HG02870 (cell line): ENCODE measurements around the gene ZNF521.
A peak's percentile ranks its signal among the peaks of the same experiment; 100 is the strongest.

ENCODE experiments used
- ATAC-seq: cut with Tn5 transposase; IDR thresholded peaks from one replicate; pipeline ENCODE4 v1.9.1; 2021; ENCODE audit warnings: mild to moderate bottlenecking, moderate library complexity; ENCODE audit not compliant: unreplicated experiment

Gene ZNF521

GRCh38 chr18:25175558-25176517 is 176.1 kb downstream of the ZNF521 start:
- no peak for ATAC-seq

DNA sequence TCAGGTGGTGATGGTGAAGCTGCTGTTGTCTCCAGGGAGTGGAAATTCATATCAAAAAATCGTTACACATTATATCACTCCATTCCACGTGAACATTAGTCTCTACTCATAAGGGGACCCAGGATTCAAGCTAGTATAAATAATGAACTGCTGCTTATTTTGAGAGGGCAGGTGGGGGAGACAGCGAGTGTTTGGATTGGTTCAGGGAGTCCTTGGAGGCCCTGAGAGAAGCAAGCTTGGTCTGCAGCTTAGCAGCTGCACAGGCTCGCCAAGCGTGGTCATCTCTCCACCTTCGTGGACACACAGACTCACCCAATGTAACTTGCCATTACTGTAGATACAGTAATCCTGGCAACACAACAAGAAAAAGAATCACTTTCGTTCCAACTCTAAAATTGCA is 177.6 kb downstream of the ZNF521 start:
- ATAC-seq = no peak

DNA sequence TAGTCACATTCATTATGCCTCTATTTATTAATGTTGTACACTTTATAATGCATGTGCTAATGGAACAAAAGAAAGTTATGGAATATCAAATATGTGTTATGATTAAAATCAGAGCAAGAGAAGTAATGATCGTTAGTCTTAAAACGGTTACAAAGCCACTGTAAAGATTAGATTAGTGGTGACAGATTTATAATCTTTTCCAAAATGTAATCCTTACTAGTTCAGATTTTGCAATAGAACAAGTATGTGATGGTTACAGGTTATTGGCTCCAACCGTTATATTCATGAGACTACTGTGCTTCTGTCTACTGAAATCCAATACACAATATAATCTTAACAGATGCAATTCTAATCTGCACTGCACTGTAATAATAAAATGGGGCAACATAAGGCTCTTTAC is 180.6 kb downstream of the ZNF521 start:
- no peak for ATAC-seq

- ATAC-seq = no peak
Observed at GRCh38 chr18:25170402-25170801, 181.6 kb downstream of the ZNF521 start.

DNA sequence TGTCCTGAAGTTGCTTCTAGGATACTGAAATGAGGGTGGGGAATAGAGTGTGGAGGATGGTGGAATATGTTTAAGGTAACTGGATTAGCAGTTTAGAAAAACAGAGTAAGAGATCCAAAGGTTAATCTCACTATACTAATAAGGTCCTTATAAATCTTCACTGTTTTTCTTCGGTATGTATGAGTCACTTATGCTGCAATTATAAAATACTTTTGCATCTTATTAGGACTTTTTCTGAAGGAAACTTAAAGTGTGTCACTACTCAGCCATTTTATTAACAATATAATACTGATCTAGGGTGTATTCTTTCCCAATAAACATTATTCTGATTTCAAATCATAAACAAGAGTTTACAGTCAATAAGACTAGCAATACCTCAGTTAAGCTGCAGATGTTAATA is 182.3 kb downstream of the ZNF521 start:
- ATAC-seq = no peak

DNA sequence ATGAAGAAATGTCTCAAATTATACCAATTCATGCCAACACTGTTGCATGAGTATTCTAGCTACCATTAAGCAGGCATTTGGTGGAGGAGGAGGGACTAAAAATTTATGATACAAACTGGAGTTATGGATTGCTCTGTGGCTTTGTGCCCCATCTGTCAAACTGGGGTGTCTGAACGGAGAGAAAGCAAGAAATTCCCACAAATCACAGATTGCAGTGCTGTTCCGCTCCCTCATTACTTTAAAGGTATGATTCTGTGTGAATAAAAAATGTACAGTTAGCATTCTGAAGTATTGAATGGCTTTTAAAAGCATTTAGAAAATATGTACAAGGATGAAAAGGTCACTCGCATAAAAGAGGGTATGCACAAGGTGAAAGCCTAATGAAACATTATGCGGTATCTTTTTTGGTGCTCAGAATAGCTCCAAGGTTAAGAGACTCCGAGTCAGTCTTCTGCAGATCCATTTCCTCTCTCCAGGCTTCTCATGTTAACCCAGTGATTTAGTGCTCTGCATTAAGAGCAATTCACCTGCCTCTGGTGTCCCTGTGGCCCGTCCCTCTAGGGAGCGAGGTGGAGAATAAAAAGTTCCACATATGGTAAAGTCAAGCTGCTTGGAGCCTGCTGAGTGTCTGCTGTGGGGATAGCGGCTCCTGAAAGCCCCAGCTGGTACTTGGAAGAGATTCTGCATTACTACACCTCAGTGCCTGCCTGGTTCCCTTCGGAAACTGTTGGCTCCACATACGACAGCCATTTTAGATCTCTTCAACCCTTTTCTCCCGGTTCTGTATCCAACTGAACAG is 184.2 kb downstream of the ZNF521 start:
- ATAC-seq = no peak

DNA sequence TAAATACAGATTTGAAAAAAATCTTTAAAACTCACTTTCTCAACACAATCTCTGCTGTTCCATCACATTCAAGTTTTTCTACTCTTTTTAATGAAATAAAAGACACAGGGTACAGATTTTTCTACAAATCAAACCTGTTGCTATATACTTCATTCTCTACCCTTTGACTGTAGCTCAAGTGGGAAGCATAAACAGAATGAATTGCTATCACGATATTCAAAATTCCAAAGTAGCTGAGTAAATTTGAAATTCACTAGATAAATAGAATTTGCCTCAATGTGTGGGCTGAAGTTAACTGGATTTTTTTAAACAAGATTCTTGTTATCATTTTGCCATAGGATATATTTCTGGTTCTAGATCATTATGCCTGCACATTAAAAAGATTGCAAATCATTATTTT is 185.9 kb downstream of the ZNF521 start:
- ATAC-seq = no peak

DNA sequence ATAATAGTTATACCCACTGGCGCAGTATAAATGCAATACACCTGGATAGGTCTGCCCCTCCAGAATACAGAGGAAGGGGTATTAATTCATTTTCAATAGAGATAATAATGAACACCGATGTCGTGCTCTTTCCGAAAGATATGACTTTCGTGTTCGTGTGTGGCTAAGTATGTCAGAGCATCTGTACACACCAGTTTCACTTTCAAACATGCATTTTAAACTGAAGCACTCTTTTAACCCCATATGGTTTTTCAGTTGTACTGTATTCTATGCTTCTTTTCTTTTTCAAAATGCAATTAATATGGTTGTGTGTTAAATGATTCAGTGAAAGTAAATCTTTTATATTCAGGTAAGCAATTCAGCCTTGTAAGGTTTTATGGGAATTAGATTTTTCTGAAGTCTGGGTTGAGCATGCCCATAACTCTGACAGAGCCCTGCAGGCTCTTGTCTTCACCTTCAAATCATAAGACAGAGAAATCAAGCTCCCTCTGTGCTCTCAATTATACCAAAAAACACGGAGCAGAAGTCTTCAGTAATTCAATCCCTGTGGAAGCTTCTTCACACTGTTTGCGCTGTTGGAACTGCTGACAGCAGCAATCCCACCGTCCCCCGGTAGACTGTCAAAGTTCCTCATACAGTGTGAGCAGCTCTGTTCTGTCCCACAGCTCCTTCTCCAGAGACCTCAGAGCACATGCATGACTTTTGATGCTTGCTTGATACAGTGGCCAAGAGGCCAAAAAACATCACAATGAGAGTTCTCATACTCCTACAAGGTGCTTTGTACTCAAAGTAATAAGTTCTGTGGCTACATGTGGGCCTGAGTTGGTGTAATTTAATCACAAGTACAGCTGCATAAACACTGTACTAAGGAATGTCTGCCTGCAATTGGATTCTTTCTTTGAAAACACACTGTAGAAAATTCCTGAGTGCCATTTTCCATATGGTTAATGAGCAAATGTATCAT is 186.8 kb downstream of the ZNF521 start:
- peak; percentile 91 for ATAC-seq

DNA sequence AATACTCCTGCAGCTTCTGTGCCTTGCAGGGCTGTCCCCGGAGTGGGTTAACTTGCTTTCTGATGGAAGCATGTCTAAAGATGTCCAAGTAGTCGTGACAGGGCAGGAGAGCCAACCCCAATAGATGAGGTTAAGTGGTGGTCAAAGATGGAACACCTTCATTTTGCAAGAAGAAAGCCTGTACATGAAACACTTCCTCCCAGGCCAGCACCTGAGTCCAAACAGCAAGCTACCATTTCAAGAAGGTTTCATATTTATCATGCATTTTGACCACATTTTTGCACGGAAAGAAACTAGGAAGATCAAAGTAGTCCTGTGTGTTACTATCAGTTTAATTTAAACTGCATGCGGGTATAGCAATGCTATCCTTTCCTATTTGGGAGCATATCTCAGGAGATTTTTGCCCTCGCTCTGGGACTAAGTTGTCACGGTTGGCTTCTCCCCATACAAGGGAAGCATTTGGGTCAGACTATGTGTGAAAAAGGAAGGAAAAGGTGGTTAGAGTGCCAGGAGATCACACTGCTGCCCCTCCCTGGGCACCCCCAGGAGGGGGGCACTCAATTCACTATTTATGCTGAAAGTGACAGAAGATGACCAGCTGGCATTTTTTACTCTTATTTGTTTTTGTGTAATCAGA is 187.6 kb downstream of the ZNF521 start:
- peak; percentile 31 for ATAC-seq

DNA sequence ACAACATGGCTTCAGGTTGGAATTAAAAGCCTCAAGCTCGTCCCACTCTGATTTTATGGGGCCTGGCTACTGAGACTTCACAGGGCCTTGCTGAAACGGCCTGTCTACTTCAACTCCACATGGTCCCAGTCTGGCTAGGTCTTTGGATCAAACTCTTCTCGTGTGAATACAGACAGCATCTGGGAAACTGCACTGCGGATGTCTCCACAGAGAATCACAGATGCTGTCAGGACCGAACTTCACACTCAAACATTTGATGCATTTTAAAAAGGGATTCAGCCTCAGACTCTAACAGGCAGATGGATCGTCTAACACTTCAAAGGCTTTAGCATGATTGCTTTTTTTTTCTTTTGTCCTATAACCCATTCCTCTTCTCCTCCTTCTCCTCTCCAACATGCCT is 198.5 kb downstream of the ZNF521 start:
- ATAC-seq = no peak

DNA sequence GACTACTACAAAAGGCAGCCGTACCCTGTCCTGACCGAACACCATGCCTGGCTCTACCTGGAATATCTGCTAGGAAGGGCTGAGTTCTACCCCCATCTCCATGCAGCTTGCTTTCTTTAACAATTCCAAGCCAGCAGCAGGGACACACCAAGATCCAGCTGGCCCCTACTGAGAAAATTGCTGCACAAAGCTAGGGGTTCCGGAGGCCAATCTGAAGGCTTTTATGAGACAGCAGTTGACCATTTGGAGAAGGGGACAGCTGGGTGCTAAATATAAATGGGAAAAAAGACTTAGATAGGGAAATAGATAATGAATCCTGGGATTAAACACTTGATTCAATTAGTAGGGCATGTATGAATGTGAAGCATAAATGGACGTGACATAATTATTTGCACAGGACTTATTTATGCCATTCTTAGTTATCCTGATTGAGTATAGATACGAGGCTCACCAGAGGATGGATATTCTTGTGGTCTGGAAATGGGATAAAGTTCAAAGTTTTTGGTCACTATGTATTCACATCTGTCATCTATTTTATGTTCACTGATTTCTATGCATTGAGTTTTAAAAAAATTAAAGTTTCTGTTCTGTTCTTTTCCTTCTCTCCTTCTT is 204.0 kb downstream of the ZNF521 start:
- no peak for ATAC-seq

- ATAC-seq = no peak
Observed at GRCh38 chr18:25146512-25146910, 205.5 kb downstream of the ZNF521 start.

- ATAC-seq = no peak
Observed at GRCh38 chr18:25145731-25146511, 206.0 kb downstream of the ZNF521 start.

GRCh38 chr18:25144820-25145219 is 207.1 kb downstream of the ZNF521 start:
- ATAC-seq = no peak

GRCh38 chr18:25141886-25142285 is 210.1 kb downstream of the ZNF521 start:
- ATAC-seq = no peak

DNA sequence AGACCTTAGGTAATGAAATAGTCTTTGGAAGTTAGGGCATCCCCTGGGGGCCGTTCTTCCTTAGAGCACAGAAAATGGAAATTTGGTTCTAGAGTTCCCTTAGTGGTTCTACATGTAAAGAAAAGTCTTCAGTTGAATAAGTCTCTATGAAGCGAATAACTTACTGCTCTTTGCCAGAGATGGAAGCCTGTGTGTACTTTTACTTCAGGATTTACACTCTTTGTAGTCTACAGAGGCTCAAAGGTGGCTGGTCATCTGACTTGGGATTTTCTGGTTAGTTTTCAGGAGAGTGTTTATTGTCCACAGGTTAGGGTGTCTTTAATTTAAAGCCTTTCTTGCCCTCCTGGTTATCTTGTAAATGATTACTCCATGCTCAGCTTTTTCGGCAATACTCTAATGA is 210.6 kb downstream of the ZNF521 start:
- no peak for ATAC-seq

GRCh38 chr18:25140962-25141308 is 211.0 kb downstream of the ZNF521 start:
- no peak for ATAC-seq

GRCh38 chr18:25140124-25140961 is 211.6 kb downstream of the ZNF521 start:
- no peak for ATAC-seq

DNA sequence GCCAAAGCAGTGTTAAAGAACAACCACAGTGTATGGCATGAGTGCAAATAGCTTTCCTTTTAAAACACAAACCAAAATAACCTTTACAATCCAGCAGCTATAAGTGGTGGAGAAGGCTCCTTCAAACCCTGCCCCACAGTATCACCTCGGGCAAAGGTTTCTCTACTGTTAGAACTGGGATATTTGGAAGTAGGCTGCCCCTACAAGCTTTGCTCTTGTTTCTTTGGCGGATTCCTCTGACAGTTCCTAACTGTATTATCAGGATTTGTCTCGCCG is 214.8 kb downstream of the ZNF521 start:
- ATAC-seq = no peak
